ENCODE measurements around the gene FOXN3.

FOXN3 gene

GRCh38 chr14:89239023-89239422, 178.0 kb downstream of the FOXN3 start:
- DNase-seq: no peak

- no peak for DNase-seq
Observed at GRCh38 chr14:89237921-89238529, 179.0 kb downstream of the FOXN3 start.

GRCh38 chr14:89236851-89237250, 180.2 kb downstream of the FOXN3 start:
- no peak for DNase-seq

GRCh38 chr14:89233184-89233583, 183.8 kb downstream of the FOXN3 start:
- no peak for DNase-seq

- no peak for DNase-seq
Observed at GRCh38 chr14:89232265-89233070, 184.6 kb downstream of the FOXN3 start.

- no peak for DNase-seq
Observed at GRCh38 chr14:89231426-89232113, 185.5 kb downstream of the FOXN3 start.

- no peak for DNase-seq
Observed at GRCh38 chr14:89228921-89229639, 188.0 kb downstream of the FOXN3 start.

- no peak for DNase-seq
Observed at GRCh38 chr14:89227496-89227836, 189.6 kb downstream of the FOXN3 start.

- peak in 1 of 58 donors; percentile 18 for DNase-seq
Observed at GRCh38 chr14:89226801-89227495, 190.1 kb downstream of the FOXN3 start.

- DNase-seq: no peak
Observed at GRCh38 chr14:89225607-89226006, 191.4 kb downstream of the FOXN3 start.

GRCh38 chr14:89221109-89221810, 195.8 kb downstream of the FOXN3 start:
- no peak for DNase-seq

- DNase-seq: no peak
Observed at GRCh38 chr14:89219051-89219450, 198.0 kb downstream of the FOXN3 start.

- no peak for DNase-seq
Observed at GRCh38 chr14:89217891-89218290, 199.1 kb downstream of the FOXN3 start.

- no peak for DNase-seq
Observed at GRCh38 chr14:89215531-89215930, 201.5 kb downstream of the FOXN3 start.

GRCh38 chr14:89215114-89215513, 201.9 kb downstream of the FOXN3 start:
- DNase-seq: no peak

GRCh38 chr14:89214221-89214965, 202.6 kb downstream of the FOXN3 start:
- peak in 35 of 58 donors; percentile 5 to 51 (median 25) for DNase-seq

- DNase-seq: no peak
Observed at GRCh38 chr14:89212386-89213235, 204.4 kb downstream of the FOXN3 start.

- DNase-seq: no peak
Observed at GRCh38 chr14:89209558-89209957, 207.5 kb downstream of the FOXN3 start.

GRCh38 chr14:89207925-89208328, 209.1 kb downstream of the FOXN3 start:
- no peak for DNase-seq
